Spleen (tissue), 11 donors: ENCODE measurements around the gene WDR5B. TPM values are rescaled to one million over a fixed set of nuclear protein-coding genes. Genes with fewer than 3 reads are reported as not detected.

Experiments used
- DNase-seq: peaks from one replicate; pipeline ENCODE4 v3.0.0-alpha.2; 2020
- H3K27ac ChIP-seq, 8 donors: fragments of 200-600 bp; sonication (generic) in 7 of 8; 1 replicate in 4 of 8; 2 replicates in 4 of 8; pipeline versions ENCODE4 v1.5.0 to v1.8.0; 2016 to 2021; ENCODE audit warnings: inconsistent platforms in 4 of 8, mild to moderate bottlenecking in 4 of 8, moderate library complexity in 1 of 8
- H3K27me3 ChIP-seq, 7 donors: fragments of 200-600 bp; sonication (generic) in 6 of 7; replicated peaks in 1 of 7; 1 replicate in 4 of 7; 2 replicates in 3 of 7; pipeline versions ENCODE4 v1.5.0 to v1.8.0; 2016 to 2021; ENCODE audit warnings: inconsistent platforms in 3 of 7, mild to moderate bottlenecking in 1 of 7
- H3K36me3 ChIP-seq, 6 donors: fragments of 200-600 bp; sonication (generic) in 5 of 6; 1 replicate in 4 of 6; 2 replicates in 2 of 6; pipeline versions ENCODE4 v1.5.0 to v1.8.0; 2016 to 2021; ENCODE audit warnings: inconsistent platforms in 2 of 6
- H3K4me1 ChIP-seq, 6 donors: fragments of 200-600 bp; sonication (generic) in 5 of 6; 1 replicate in 3 of 6; 2 replicates in 3 of 6; pipeline versions ENCODE4 v1.5.0 to v1.8.0; 2016 to 2021; ENCODE audit warnings: inconsistent platforms in 3 of 6
- H3K4me3 ChIP-seq, 8 donors: fragments of 200-600 bp; sonication (generic) in 7 of 8; 1 replicate in 4 of 8; 2 replicates in 4 of 8; pipeline versions ENCODE4 v1.5.0 to v1.8.0; 2016 to 2021; ENCODE audit warnings: inconsistent platforms in 4 of 8, mild to moderate bottlenecking in 4 of 8, moderate library complexity in 2 of 8
- H3K9me3 ChIP-seq, 8 donors: fragments of 200-600 bp; sonication (generic) in 7 of 8; 1 replicate in 4 of 8; 2 replicates in 4 of 8; pipeline versions ENCODE4 v1.5.0 to v1.8.0; 2016 to 2021; ENCODE audit warnings: inconsistent platforms in 4 of 8
- CTCF ChIP-seq, 11 experiments: fragments of 200-600 bp in 7 of 11; fragments of 450-650 bp in 4 of 11; sonication (generic) in 4 of 11; IDR thresholded peaks in 8 of 11; conservative IDR thresholded peaks in 3 of 11; 1 replicate in 7 of 11; 2 replicates in 4 of 11; pipeline versions ENCODE4 v1.4.0 to v1.8.0; 2016 to 2021; ENCODE audit warnings: antibody characterized with exemption in 11 of 11, inconsistent platforms in 4 of 11, mild to moderate bottlenecking in 1 of 11
- POLR2A ChIP-seq, 3 donors: fragments of 450-650 bp; IDR thresholded peaks; one replicate each; pipeline ENCODE4 v1.5.1; 2017; ENCODE audit warnings: antibody characterized with exemption in 3 of 3, mild to moderate bottlenecking in 1 of 3
- POLR2AphosphoS5 ChIP-seq, 3 donors: sonication (generic); formaldehyde crosslinking; IDR thresholded peaks; one replicate each; pipeline ENCODE4 v1.5.1; 2017; ENCODE audit warnings: antibody characterized with exemption in 3 of 3
- WGBS, 5 donors: extraction: QIAGEN DNeasy Blood & Tissue Kit in 3 of 5; methylation state at CpG; one replicate each; pipeline versions ENCODE4 v1.1.5 to v1.1.7; 2013 to 2018; 5-methylcytosine and 5-hydroxymethylcytosine counted together
- intact Hi-C: fragments of 100-400 bp; cut with DNase I; formaldehyde crosslinking; loops from one replicate; pipeline ENCODE4 v1.15.0; 2023; ENCODE audit warnings: low total_unique reads
- polyA plus RNA-seq, 3 donors: library from polyadenylated mRNA; stranded (reverse); fragments of 200-250 nt; gene quantifications; one replicate each; pipeline ENCODE4 v1.2.1, GENCODE V29; 2013
- total RNA-seq, 7 donors: library from RNA; depleted of rRNA in 3 of 7; stranded (reverse); fragments of >200 nt in 3 of 7; fragmentation: NEBNext Ultra II Directional in 4 of 7; extraction: Animal tissue kit (Norgen Biotek cat#: 25700) in 4 of 7; gene quantifications; one replicate each; pipeline versions ENCODE4 v1.1.0 to v1.2.1, GENCODE V29; 2016 to 2021
- donor health status: healthy with polysubstance abuse.
- donor health status: DM: no; HTN: no; CAD: no; lungs with moderate emphysema.
- donor health status: DM: no; HTN: no; CAD: no.
- donor health status: Bipolar disorder and iron deficiency.
- donor health status: healthy.
- donor health status: DM: no; HTN: no; CAD: no.
- donor health status: DM: yes; HTN: yes; CAD: no.

WDR5B gene
- total and polyA plus RNA-seq, 10 donors: 4.7 to 12.3 (median 6.9) TPM

DNA sequence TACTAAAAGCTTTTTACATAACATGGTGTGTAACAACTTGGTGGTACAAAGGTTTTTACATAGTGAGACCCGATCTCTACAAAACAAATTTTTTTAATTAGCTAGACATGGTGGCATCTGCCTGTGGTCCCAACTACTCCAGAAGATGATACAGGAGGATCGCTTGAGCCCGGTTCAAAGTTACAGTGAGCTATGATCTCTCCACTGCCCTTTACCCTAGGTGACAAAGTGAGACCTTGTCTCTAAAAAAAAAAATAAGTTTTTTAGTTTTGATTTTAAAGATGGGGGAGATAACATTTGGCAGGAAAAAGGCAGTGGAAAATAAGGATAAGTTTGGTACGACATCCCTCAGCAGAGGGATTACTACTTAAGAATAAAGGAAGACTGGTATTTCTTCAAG lies 26.0 kb downstream of the WDR5B start:
- Histone ChIP-seq H3K27me3 (no peaks in the 10 kb centered on the region), H3K36me3 (peaks cover 0 to 18% (median 0%) of the 10 kb centered on the region in 6 donors), H3K4me1 (peaks cover 5 to 32% (median 14%) of the 10 kb centered on the region in 6 donors), H3K9me3 (no peaks in the 10 kb centered on the region), H3K27ac (peak overlapping the region in 4 of 8 donors; percentile 31 to 65 (median 54)), H3K4me3 (no peak overlapping the region)
- WGBS, 5 donors: 80 to 91% (median 90%) methylated on average over 4 of the region's 4 CpGs
- intact Hi-C loops: no loop called here
- TF ChIP-seq POLR2A (IDR thresholded peaks at IDR 0.05): no peak
- TF ChIP-seq POLR2AphosphoS5 (IDR thresholded peaks at IDR 0.05): no peak
- no peak for TF ChIP-seq CTCF (IDR thresholded peaks at IDR 0.05 in 8 of 11, conservative IDR thresholded peaks at IDR 0.05 in 3 of 11)
- no peak for DNase-seq

DNA sequence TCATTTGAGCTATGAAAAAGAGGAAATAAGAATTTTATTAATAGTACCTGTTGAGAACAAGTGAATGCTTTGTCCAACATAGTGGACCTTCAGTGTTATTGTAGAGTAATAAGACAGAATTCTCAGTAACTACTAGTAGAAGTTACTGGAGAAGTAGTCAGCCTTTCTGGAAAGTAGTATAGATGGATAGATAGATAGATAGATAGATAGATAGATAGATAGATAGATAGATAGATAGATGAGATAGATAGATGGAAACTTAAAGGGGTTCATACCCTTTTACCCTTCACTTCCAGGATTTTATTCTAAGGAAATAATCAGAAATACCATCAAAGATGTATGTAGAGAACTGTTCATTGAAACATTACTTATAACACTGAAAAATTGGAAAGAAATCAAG lies 26.7 kb downstream of the WDR5B start:
- intact Hi-C loops: no loop called here
- no peak for DNase-seq
- H3K4me1 ChIP-seq: peaks cover 10 to 39% (median 20%) of the 10 kb centered on the region in 6 donors
- H3K9me3 ChIP-seq: no peaks in the 10 kb centered on the region
- H3K27me3 ChIP-seq: no peaks in the 10 kb centered on the region
- no peak for TF ChIP-seq POLR2A (IDR thresholded peaks at IDR 0.05)
- TF ChIP-seq CTCF (IDR thresholded peaks at IDR 0.05 in 8 of 11, conservative IDR thresholded peaks at IDR 0.05 in 3 of 11): no peak
- no peak for TF ChIP-seq POLR2AphosphoS5 (IDR thresholded peaks at IDR 0.05)
- H3K36me3 ChIP-seq: peaks cover 0 to 18% (median 0%) of the 10 kb centered on the region in 6 donors
- no peak overlapping the region for H3K27ac ChIP-seq
- no peak overlapping the region for H3K4me3 ChIP-seq

- intact Hi-C loops: no loop called here
- Histone ChIP-seq H3K36me3 (peaks cover 0 to 9% (median 0%) of the 10 kb centered on the region in 6 donors), H3K27me3 (no peaks in the 10 kb centered on the region), H3K9me3 (no peaks in the 10 kb centered on the region), H3K27ac (no peak overlapping the region), H3K4me1 (peaks cover 10 to 38% (median 22%) of the 10 kb centered on the region in 6 donors), H3K4me3 (no peak overlapping the region)
- WGBS, 5 donors: 78 to 91% (median 84%) methylated on average over 3 of the region's 3 CpGs
- TF ChIP-seq POLR2AphosphoS5 (IDR thresholded peaks at IDR 0.05) (no peak), POLR2A (IDR thresholded peaks at IDR 0.05) (no peak), CTCF (IDR thresholded peaks at IDR 0.05 in 8 of 11, conservative IDR thresholded peaks at IDR 0.05 in 3 of 11) (no peak)
- DNase-seq: no peak
Observed at GRCh38 chr3:122387709-122388108, 28.2 kb downstream of the WDR5B start.

GRCh38 chr3:122383771-122384697 lies 31.8 kb downstream of the WDR5B start, which contains the start of gene FAM162A:
TSS of gene FAM162A (plus strand) at chr3:122384182. CDS start at chr3:122384266, 84 bp downstream.
- H3K27me3 ChIP-seq: no peaks in the 10 kb centered on the region
- H3K4me3 ChIP-seq: peak within 1 kb of the TSS; percentile 73 to 94 (median 87)
- H3K27ac ChIP-seq: peak within 1 kb of the TSS; percentile 72 to 91 (median 88)
- TF ChIP-seq CTCF (IDR thresholded peaks at IDR 0.05 in 8 of 11, conservative IDR thresholded peaks at IDR 0.05 in 3 of 11): peak; percentile 37 to 82 (median 65)
- peak; percentile 52 to 91 (median 66) for TF ChIP-seq POLR2A (IDR thresholded peaks at IDR 0.05)
- TF ChIP-seq POLR2AphosphoS5 (IDR thresholded peaks at IDR 0.05): peak; percentile 97 to 99 (median 98)
- no peaks in the 10 kb centered on the region for H3K9me3 ChIP-seq
- intact Hi-C loops: no loop called here
- DNase-seq: peak; percentile 99
- H3K36me3 ChIP-seq: peaks cover 0 to 10% (median 2%) of the 10 kb centered on the region in 6 donors
- peaks cover 18 to 73% (median 37%) of the 10 kb centered on the region in 6 donors for H3K4me1 ChIP-seq
- whole genome bisulfite sequencing, 5 donors: 0 to 2% (median 0%) methylated on average over 28 to 52 of the region's 52 CpGs
